Endothelial cell (in vitro differentiated cells): Measurements from ENCODE around the gene TRIOBP. TPM values are rescaled to one million over a fixed set of nuclear protein-coding genes. Genes with fewer than 3 reads are reported as not detected.

Source experiments
- DNase-seq: peaks from one replicate; pipeline ENCODE4 v3.0.0; 2021; ENCODE audit warnings: low spot score
- H3K27ac Mint-ChIP-seq: one replicate; pipeline ENCODE4 v1.8.0; 2021; ENCODE audit warnings: mixed read lengths, inconsistent platforms; ENCODE audit not compliant: unreplicated experiment
- H3K27me3 Mint-ChIP-seq: one replicate; pipeline ENCODE4 v1.8.0; 2021; ENCODE audit warnings: mild to moderate bottlenecking, moderate library complexity, mixed read lengths, inconsistent platforms; ENCODE audit not compliant: unreplicated experiment
- H3K36me3 Mint-ChIP-seq: one replicate; pipeline ENCODE4 v1.8.0; 2021; ENCODE audit warnings: mild to moderate bottlenecking, low read depth, mixed read lengths, inconsistent platforms; ENCODE audit not compliant: unreplicated experiment
- H3K4me1 Mint-ChIP-seq: one replicate; pipeline ENCODE4 v1.8.0; 2021; ENCODE audit warnings: mild to moderate bottlenecking, mixed read lengths, inconsistent platforms; ENCODE audit not compliant: unreplicated experiment
- H3K4me3 Mint-ChIP-seq: one replicate; pipeline ENCODE4 v1.8.0; 2021; ENCODE audit warnings: mild to moderate bottlenecking, mixed read lengths, inconsistent platforms; ENCODE audit not compliant: unreplicated experiment
- H3K9me3 Mint-ChIP-seq: one replicate; pipeline ENCODE4 v1.8.0; 2021; ENCODE audit warnings: mixed read lengths, inconsistent platforms; ENCODE audit not compliant: unreplicated experiment
- total RNA-seq: library from RNA; stranded (reverse); fragmentation: NEBNext Ultra II Directional; extraction: Animal tissue kit (Norgen Biotek cat#: 25700); gene quantifications from one replicate; pipeline ENCODE4 v1.2.1, GENCODE V29; 2021; ENCODE audit not compliant: unreplicated experiment
- TF ChIP-seq, protein P1 (sequence below): fragments of 200-600 bp; sonication (generic); IDR thresholded peaks from one replicate; pipeline ENCODE4 v1.5.0; 2021; ENCODE audit warnings: antibody characterized with exemption; ENCODE audit not compliant: unreplicated experiment

TRIOBP gene
- total RNA-seq, 1 donor from 2014 or later, result 110 TPM

DNA sequence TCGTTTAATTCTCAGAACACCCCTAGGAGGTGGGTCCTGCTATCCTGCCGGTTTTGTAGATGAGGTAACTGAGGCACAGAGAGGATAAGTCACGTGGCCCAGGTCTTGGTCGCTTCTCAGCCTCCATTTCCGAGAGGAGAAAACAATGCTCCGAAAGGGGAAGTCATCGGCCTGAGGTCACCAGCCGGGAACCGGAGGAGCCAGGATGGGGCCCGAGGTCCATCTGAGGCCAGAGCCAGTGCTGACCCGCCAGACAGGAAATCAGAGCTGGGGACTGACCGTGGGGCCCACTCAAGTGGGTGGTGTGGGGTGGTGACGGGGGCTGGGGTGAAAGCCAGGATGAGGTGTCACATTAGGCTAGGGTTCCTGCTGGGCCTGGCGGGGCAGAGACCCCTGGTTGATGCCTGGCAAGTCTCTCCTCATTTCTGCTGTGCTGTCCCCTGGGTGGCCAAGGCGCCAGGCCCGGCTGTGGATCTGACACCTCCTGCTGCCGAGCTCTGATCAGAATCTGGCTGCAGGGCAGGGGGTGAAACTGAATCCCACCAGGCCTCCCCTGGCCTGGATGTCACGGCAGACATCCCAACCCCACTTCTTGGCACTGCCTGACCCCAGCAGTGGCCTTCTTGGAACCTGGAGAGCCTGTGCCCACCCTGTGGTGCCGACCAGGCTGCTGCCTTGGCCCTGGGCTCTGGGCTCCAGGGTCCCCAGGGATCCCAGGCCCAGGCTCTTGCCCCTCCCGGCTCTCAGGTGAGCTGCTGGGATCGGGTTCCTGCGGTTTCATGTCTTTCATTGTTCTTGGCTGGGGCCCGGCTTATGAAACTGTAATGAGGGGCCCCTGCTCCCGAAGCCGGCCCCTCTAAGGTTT lies 12.0 kb downstream of the TRIOBP start:
- peak overlapping the region; percentile 91 for H3K27ac Mint-ChIP-seq
- H3K9me3 Mint-ChIP-seq, result no peaks in the 10 kb centered on the region
- no peak overlapping the region for H3K4me3 Mint-ChIP-seq
- peaks cover 1% of the 10 kb centered on the region for H3K27me3 Mint-ChIP-seq
- TF ChIP-seq, protein P1, sequence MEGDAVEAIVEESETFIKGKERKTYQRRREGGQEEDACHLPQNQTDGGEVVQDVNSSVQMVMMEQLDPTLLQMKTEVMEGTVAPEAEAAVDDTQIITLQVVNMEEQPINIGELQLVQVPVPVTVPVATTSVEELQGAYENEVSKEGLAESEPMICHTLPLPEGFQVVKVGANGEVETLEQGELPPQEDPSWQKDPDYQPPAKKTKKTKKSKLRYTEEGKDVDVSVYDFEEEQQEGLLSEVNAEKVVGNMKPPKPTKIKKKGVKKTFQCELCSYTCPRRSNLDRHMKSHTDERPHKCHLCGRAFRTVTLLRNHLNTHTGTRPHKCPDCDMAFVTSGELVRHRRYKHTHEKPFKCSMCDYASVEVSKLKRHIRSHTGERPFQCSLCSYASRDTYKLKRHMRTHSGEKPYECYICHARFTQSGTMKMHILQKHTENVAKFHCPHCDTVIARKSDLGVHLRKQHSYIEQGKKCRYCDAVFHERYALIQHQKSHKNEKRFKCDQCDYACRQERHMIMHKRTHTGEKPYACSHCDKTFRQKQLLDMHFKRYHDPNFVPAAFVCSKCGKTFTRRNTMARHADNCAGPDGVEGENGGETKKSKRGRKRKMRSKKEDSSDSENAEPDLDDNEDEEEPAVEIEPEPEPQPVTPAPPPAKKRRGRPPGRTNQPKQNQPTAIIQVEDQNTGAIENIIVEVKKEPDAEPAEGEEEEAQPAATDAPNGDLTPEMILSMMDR, result no peak
- peaks cover 18% of the 10 kb centered on the region for H3K36me3 Mint-ChIP-seq
- DNase-seq, result peak; percentile 17
- peaks cover 11% of the 10 kb centered on the region for H3K4me1 Mint-ChIP-seq

DNA sequence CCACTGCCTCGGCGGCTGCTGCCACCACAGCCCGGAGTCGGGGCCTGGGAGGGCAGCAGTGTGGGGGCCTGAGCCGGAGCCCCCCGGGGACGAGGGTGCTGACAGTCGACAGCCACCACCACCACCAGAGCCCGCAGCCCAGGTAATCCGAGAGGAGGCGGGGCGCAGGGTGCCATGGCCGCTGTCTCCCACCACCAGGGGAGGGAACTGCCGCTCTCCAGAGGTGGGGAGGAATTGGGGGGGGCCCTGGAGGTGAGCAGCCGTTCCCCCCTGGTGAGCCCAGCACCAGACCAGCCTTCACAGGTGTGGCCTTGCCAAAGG lies 12.6 kb downstream of the TRIOBP start:
- TF ChIP-seq, protein P1, result no peak
- H3K4me1 Mint-ChIP-seq, result peaks cover 11% of the 10 kb centered on the region
- H3K36me3 Mint-ChIP-seq, result peaks cover 14% of the 10 kb centered on the region
- H3K9me3 Mint-ChIP-seq, result no peaks in the 10 kb centered on the region
- no peak for DNase-seq
- peaks cover 1% of the 10 kb centered on the region for H3K27me3 Mint-ChIP-seq
- H3K27ac Mint-ChIP-seq, result no peak overlapping the region
- no peak overlapping the region for H3K4me3 Mint-ChIP-seq

DNA sequence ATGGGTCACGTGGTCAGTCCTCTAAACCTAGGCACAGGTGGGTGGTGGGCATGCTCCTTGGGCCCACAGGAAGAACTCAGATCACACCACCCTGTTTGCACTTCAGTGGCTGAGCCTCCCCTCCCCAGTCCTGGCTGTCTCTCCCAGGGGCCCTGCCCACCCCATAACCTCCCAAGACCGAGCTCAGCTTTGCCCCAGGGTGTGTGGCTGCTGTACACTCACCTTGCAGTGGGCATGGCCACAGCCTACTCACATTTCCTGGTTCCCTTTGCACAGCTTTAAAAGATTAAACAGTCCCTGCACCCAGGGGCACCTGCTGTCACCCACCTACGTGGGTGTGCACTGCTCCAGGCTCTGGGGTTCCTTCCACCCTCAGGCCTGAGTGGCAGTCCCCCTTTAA lies 13.8 kb downstream of the TRIOBP start:
- H3K27ac Mint-ChIP-seq, result no peak overlapping the region
- no peak overlapping the region for H3K4me3 Mint-ChIP-seq
- peaks cover 9% of the 10 kb centered on the region for H3K4me1 Mint-ChIP-seq
- TF ChIP-seq, protein P1, result no peak
- H3K36me3 Mint-ChIP-seq, result peaks cover 10% of the 10 kb centered on the region
- DNase-seq, result no peak
- no peaks in the 10 kb centered on the region for H3K27me3 Mint-ChIP-seq
- H3K9me3 Mint-ChIP-seq, result no peaks in the 10 kb centered on the region

DNA sequence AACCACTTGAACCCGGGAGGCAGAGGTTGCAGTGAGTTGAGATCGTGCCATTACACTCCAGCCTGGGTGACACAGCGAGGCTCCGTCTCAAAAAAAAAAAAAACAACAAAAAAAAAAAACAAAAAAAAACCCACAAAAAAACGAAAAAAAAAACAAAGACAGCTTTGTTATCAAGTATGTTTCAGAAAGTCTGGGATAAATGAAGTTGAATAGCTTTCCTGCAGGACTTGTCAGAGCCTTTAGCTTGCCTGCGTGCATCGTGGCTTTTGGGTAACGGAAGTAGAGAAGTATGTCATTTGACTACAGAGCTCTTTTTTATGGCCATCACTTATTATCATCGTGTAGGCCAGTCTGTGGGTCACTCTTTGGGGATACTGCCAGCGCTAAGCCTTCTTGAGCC lies 14.6 kb downstream of the TRIOBP start:
- no peak for DNase-seq
- Mint-ChIP-seq H3K4me1 (peaks cover 9% of the 10 kb centered on the region), H3K36me3 (peaks cover 5% of the 10 kb centered on the region), H3K4me3 (no peak overlapping the region), H3K27ac (no peak overlapping the region), H3K27me3 (peaks cover under 1% of the 10 kb centered on the region), H3K9me3 (no peaks in the 10 kb centered on the region)
- TF ChIP-seq, protein P1, result no peak

DNA sequence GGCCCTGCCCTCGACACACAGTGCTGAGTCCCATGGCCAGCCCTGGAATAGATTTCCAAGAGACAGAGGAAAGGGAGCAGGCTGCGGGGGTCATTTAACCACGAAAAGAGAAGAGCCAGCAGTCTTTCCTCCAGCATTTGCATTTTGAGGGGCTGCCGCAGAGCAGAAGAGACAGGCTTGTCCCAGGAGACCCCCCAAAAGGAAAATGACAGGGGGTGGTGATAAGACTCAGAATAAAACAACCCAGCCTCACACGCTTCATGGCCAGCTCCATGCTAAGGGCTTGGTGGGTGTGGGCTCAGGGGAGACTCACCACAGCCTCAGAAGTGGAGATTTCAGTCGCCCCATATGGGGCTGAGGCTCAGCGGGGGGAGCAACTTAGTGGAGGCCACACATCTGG lies 16.9 kb downstream of the TRIOBP start:
- H3K4me3 Mint-ChIP-seq, result no peak overlapping the region
- TF ChIP-seq, protein P1, result no peak
- H3K4me1 Mint-ChIP-seq, result peaks cover 4% of the 10 kb centered on the region
- H3K27me3 Mint-ChIP-seq, result peaks cover 5% of the 10 kb centered on the region
- no peak overlapping the region for H3K27ac Mint-ChIP-seq
- H3K36me3 Mint-ChIP-seq, result peaks cover 13% of the 10 kb centered on the region
- no peaks in the 10 kb centered on the region for H3K9me3 Mint-ChIP-seq
- no peak for DNase-seq
